GM18507 (cell line): Measurements from ENCODE around the gene ST7.
"Not testable (repeated sequence)": the region's sequence is repeated elsewhere in the genome, so short reads cannot be mapped to it uniquely, and the experiment has no call there.

Experiments
- DNase-seq: peaks from one replicate; pipeline ENCODE4 v3.0.0; 2011; ENCODE audit warnings: low read depth; ENCODE audit not compliant: insufficient read length; ENCODE audit errors: extremely low spot score
- FAIRE-seq: peaks from 2 replicates; lab custom pipeline; 2011; peaks lifted over from hg19 to GRCh38; lab: Jason Lieb, UNC

ST7 gene

GRCh38 chr7:117112640-117113039, 159.3 kb downstream of the ST7 start:
- DNase-seq (no peak), FAIRE-seq (no peak)

- DNase-seq (no peak), FAIRE-seq (no peak)
Measured at GRCh38 chr7:117113871-117114270, 160.6 kb downstream of the ST7 start.

- FAIRE-seq: no peak
Measured at GRCh38 chr7:117114272-117114671, 161.0 kb downstream of the ST7 start.

GRCh38 chr7:117116211-117116610, 162.9 kb downstream of the ST7 start:
- DNase-seq: no peak
- no peak for FAIRE-seq

More at GRCh38 chr7:117114272-117114671, 161.0 kb downstream of the ST7 start:
- DNase-seq: no peak

- DNase-seq (no peak), FAIRE-seq (no peak)
Measured at GRCh38 chr7:117117172-117117571, 163.9 kb downstream of the ST7 start.

- DNase-seq (no peak), FAIRE-seq (no peak)
Measured at GRCh38 chr7:117118579-117119180, 165.4 kb downstream of the ST7 start.

- peak; percentile 84 for FAIRE-seq
- no peak for DNase-seq
Measured at GRCh38 chr7:117119192-117119924, 166.1 kb downstream of the ST7 start.

- not testable (repeated sequence) for DNase-seq, FAIRE-seq
Measured at GRCh38 chr7:117120321-117120720, 167.0 kb downstream of the ST7 start.

GRCh38 chr7:117122036-117122435, 168.7 kb downstream of the ST7 start:
- FAIRE-seq, DNase-seq: not testable (repeated sequence)

GRCh38 chr7:117122536-117122935, 169.2 kb downstream of the ST7 start:
- DNase-seq (no peak), FAIRE-seq (no peak)

GRCh38 chr7:117123311-117123926, 170.1 kb downstream of the ST7 start:
- DNase-seq (no peak), FAIRE-seq (no peak)

GRCh38 chr7:117124591-117125220, 171.4 kb downstream of the ST7 start:
- DNase-seq (no peak), FAIRE-seq (peak; percentile 65)

- no peak for DNase-seq
- FAIRE-seq: no peak
Measured at GRCh38 chr7:117126676-117127075, 173.4 kb downstream of the ST7 start.

- no peak for DNase-seq
- FAIRE-seq: peak; percentile 82
Measured at GRCh38 chr7:117127585-117128168, 174.4 kb downstream of the ST7 start.

- FAIRE-seq: no peak
Measured at GRCh38 chr7:117129521-117129955, 176.2 kb downstream of the ST7 start.

GRCh38 chr7:117130262-117130661, 177.0 kb downstream of the ST7 start:
- FAIRE-seq (no peak), DNase-seq (no peak)

More at GRCh38 chr7:117129521-117129955, 176.2 kb downstream of the ST7 start:
- no peak for DNase-seq

GRCh38 chr7:117132321-117133120, 179.2 kb downstream of the ST7 start:
- DNase-seq: no peak
- FAIRE-seq: no peak

- DNase-seq (no peak), FAIRE-seq (no peak)
Measured at GRCh38 chr7:117133125-117133524, 179.8 kb downstream of the ST7 start.

GRCh38 chr7:117134411-117134810, 181.1 kb downstream of the ST7 start:
- DNase-seq (no peak), FAIRE-seq (peak; percentile 12)
